Activated gamma-delta T cell treated with Interleukin-2 at 50 U/mL for 16 hours (primary cell): ENCODE data around the gene TNRC6C.

Experiments used
- DNase-seq: peaks from one replicate; pipeline ENCODE4 v3.0.0-alpha.2; 2020

TNRC6C gene

GRCh38 chr17:78143214-78144146 is 185.0 kb downstream of the TNRC6C start:
- no peak for DNase-seq

GRCh38 chr17:78144147-78144719 is 185.7 kb downstream of the TNRC6C start:
- no peak for DNase-seq

- DNase-seq, result no peak
Observed at GRCh38 chr17:78144736-78145641, 186.5 kb downstream of the TNRC6C start.

GRCh38 chr17:78146471-78146869 is 188.0 kb downstream of the TNRC6C start:
- no peak for DNase-seq

DNA sequence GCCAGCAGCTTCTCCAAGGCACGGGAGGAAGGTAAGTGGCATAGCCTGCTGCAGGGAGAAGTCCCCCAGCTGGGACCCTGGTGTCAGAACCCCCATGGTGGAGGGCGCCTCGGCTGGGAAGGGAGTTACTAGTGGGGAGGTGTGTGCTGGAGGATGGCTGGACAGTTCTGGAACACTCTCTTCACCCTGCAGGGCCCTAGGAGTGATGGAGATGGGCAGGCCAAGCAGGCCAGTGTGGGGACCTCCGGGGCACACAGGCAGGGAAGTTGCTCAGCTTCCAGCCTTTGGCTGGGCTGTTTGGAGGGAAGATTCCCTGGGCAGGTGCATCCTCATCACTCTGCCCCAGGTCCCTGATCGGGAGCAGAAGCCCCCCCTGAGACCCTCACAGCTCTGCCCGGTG is 188.4 kb downstream of the TNRC6C start:
- DNase-seq, result no peak

- DNase-seq, result no peak
Observed at GRCh38 chr17:78147315-78147998, 189.0 kb downstream of the TNRC6C start.

GRCh38 chr17:78148286-78149016 is 189.9 kb downstream of the TNRC6C start:
- DNase-seq, result no peak

- DNase-seq, result no peak
Observed at GRCh38 chr17:78151514-78152008, 193.1 kb downstream of the TNRC6C start.

- no peak for DNase-seq
Observed at GRCh38 chr17:78154903-78155811, 196.7 kb downstream of the TNRC6C start.
